ENCODE results near the gene DNM3.
"Not testable (repeated sequence)": the region's sequence is repeated elsewhere in the genome, so short reads cannot be mapped to it uniquely, and the experiment has no call there.

The DNM3 gene

DNA sequence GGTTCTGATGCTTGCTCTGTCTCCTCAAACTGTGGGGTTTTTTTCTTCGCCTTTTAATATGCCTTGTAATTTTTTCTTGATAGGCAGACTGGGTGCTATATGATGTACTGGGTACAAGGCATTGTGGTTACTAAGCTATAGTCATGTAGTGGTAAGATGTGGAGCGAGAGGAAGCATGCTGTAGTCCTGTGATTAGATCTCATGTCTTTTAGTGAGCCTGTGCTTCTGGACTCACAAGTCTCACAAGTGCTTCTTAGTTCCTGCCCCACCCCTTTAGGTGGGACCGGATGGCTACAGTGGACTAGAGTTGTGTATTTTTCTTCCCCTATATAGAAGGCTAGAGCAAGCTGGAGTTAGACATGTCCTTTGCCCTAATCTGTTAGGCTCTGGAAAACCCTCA lies 178.7 kb downstream of the DNM3 start:
- DNase-seq (ENCODE audit: low read depth in 1 of 2, low spot score in 1 of 2) = no peak

DNA sequence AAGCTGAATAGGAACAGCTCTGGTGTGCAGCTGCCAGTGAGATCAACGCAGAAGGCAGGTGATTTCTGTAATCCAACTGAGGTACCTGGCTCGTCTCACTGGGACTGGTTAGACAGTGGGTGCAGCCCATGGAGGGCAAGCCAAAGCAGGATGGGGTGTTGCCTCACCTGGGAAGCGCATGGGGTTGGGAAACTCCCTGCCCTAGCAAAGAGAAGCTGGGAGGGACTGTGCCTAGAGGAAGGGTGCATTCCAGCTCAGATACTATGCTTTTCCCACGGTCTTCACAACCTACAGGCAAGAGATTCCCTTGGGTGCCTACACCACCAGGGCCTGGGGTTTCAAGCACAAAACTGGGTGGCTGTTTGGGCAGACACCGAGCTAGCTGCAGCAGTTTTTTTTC lies 183.2 kb downstream of the DNM3 start:
- DNase-seq (ENCODE audit: low read depth in 1 of 2, low spot score in 1 of 2) = no peak

DNA sequence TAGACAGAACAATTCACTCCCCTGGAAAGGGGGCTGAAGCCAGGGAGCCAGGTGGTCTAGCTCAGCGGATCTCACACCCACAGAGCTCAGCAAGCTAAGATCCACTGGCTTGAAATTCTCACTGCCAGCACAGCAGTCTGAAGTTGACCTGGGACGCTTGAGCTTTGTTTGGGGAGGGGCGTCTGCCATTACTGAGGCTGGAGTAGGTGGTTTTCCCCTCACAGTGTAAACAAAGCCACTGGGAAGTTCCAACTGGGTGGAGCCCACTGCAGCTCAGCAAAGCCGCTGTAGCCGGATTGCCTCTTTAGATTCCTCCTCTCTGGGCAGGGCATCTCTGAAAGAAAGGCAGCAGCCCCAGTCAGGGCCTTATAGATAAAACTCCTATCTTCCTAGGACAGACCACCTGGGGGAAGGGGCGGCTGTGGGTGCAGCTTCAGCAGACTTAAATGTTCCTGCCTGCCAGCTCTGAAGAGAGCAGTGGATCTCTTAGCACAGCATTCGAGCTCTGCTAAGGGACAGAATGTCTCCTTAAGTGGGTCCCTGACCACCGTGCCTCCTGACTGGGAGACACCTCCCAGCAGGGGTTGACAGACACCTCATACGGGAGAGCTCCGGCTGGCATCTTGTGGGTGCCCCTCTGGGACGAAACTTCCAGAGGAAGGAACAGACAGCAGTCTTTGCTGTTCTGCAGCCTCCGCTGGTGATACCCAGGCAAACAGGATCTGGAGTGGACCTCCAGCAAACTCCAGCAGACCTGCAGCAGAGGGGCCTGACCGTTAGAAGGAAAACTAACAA lies 183.8 kb downstream of the DNM3 start:
- not testable (repeated sequence) for DNase-seq (ENCODE audit: low read depth in 1 of 2, low spot score in 1 of 2)

DNA sequence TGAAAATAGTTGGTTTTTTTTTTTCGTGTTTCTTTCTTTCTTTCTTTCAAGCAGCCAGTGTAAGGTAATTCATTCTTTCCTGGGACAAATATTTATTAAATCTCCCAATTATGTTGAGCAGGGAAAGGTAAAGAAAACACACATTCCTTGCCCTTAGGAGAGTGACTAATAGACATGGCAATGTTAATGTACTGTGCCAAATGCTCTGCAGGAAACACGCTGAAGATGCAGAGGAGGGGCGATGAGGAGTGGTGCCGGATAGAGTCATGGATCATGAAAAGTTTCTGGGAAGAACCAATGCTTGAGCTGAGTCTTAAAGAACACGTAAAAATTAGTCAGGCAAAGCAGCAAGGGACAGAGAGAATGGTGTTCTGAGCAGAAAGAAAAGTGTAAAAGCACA lies 199.2 kb downstream of the DNM3 start:
- no peak for DNase-seq (ENCODE audit: low read depth in 1 of 2, low spot score in 1 of 2)

DNA sequence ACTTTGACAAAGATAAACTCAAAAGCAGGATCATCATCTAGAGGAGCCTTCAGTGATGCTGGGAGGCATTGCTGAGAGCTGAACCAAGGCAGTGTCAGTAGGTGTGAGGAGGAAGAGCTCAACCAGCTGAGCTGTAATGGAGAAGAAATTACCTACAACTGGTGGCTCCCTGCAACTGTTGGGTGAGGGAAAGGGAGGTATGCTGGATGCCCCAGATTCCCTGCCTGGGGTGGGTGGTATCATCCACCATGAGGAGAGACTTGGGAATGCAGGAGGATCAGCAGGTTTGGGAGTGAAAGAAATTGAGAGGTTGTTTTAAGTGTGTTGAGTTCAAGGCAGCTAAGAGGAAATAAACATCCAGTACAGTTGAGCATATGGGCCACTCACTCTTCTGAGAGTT lies 199.8 kb downstream of the DNM3 start:
- DNase-seq (ENCODE audit: low read depth in 1 of 2, low spot score in 1 of 2) = no peak

DNA sequence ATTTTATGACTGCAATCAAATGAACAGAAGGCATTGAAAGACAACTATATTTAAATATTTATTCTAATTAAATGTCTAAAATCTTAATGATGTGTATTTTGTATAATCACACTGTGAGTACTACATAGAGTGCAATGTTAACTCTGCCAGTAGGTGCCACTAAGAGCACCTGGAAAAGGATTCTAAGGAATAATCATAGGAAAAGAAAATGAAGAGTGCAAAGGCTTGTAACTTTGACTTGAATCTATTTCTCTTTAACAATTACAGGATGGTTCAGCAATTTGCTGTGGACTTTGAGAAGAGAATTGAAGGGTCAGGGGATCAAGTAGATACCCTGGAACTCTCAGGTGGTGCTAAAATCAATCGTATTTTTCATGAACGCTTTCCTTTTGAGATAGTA lies 200.4 kb downstream of the DNM3 start:
- DNase-seq (ENCODE audit: low read depth in 1 of 2, low spot score in 1 of 2) = no peak

DNA sequence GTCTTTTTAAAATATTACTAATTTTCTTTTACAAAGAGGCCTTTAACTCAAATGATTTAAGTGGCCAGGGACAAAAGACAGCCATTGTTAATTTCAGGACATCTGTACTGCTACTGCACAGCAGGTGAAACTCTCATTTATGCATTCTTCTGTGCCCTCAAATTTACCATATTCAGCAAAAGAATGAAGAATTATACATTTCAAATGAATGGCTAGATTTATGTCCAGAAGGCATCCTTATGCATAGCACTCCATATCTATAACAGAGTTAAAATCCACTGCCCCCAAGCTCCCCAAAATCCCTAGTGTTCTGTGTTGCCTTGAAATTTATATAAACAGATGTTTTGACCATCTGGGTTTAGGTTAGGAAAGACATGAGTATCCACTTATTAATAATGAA lies 202.6 kb downstream of the DNM3 start:
- DNase-seq (ENCODE audit: low read depth in 1 of 2, low spot score in 1 of 2) = no peak

DNA sequence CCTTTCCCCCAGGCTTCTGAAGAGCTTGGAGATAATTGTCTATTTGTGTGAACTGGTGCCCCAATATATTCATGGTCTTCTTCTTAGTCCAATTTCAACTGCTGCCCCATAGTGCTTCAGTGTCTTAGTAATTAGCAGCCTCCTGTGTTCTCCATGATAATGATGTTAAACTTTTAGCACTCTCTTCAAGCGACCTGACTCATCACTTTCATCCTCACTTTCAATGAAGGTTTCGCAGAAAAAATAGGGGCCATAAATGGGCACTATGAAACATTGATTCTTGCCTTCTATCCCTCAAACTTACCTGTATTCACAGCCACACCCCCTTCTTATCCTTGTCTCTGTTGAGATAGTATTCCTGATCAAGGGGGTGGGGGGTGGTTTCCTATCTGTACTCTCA lies 210.6 kb downstream of the DNM3 start:
- DNase-seq (ENCODE audit: low read depth in 1 of 2, low spot score in 1 of 2) = no peak

DNA sequence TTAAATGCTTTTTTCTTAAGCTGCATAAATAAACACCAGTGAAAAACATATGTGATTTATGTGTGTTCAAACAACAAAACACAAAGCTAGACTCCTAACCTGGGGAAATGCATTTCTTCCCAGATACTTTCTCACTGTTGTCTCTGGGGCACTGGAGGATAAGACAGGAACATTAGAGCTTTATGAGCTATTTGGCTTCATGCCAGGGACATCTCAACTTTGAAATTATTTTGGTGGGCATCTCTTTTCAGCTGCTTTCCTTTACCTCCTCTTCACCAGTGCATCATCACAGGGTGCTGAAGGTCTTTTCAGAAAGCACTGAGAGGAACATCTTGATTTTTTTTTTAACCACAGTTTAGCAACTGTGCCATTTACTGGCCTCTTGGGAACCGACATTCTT lies 212.9 kb downstream of the DNM3 start:
- no peak for DNase-seq (ENCODE audit: low read depth in 1 of 2, low spot score in 1 of 2)

DNA sequence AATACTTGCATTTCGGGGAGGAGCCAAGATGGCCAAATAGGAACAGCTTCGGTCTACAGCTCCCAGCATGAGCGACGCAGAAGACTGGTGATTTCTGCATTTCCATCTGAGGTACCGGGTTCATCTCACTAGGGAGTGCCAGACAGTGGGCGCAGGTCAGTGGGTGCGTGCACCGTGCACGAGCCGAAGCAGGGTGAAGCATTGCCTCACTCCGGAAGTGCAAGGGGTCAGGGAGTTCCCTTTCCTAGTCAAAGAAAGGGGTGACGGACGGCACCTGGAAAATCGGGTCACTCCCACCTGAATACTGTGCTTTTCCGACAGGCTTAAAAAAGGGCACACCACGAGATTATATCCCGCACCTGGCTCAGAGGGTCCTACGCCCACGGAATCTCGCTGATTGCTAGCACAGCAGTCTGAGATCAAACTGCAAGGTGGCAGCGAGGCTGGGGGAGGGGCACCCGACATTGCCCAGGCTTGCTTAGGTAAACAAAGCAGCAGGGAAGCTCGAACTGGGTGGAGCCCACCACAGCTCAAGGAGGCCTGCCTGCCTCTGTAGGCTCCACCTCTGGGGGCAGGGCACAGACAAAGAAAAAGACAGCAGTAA lies 214.6 kb downstream of the DNM3 start:
- DNase-seq (ENCODE audit: low read depth in 1 of 2, low spot score in 1 of 2) = not testable (repeated sequence)

DNA sequence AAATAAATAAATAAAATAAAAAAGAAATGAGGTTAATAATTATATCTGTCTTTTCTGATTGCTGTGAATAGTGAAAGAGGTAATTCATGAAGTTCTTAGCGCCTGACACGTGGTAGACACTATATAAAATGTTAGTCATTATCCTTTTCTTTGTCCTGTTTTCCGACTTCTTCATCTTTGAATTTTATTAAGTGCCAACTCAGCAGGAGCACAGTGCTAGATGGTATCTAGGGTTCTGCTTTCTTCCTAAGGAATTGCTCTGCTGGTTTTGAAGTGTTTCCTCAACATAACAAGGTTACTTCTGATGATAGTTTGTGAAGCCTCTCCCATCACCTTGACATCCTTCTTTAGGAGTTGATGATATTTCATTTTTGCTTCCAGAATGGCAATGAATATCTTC lies 227.0 kb downstream of the DNM3 start:
- no peak for DNase-seq (ENCODE audit: low read depth in 1 of 2, low spot score in 1 of 2)

DNA sequence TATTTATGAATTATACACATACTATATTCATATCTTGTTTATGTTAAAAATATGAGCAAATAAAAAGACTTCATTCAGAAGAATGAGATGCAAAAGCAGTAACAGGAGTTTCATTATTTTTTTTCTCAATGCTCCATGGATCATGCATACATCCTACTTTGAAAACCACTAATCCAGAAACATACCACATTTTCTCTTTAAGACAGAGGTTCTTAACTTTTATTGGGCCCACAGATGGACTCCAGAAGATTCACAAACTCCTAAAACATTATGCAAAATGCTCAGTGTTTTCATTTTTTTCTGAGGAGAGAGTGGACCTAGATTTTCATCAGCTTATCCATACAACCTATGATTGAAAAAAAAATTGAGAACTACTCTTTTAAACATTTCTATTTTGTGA lies 227.8 kb downstream of the DNM3 start:
- DNase-seq (ENCODE audit: low read depth in 1 of 2, low spot score in 1 of 2) = no peak

DNA sequence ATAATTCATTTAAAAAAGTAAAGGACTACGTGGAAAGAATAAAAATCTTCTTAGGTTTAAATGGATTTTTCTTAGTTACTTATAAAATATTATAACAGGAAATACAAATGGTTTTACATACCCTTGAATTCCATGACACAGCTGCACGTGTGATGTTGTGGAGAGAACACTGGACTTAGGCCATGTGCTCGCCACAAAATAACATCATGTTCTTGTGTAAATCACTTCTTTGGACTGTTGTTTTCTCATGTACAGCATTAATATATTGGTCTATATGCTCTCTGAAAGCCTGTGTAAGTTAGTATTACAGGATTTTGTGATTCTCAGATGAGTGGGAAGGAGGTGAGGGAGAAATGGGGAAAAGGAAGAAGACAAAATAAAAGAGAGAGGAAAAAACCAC lies 228.2 kb downstream of the DNM3 start:
- no peak for DNase-seq (ENCODE audit: low read depth in 1 of 2, low spot score in 1 of 2)

DNA sequence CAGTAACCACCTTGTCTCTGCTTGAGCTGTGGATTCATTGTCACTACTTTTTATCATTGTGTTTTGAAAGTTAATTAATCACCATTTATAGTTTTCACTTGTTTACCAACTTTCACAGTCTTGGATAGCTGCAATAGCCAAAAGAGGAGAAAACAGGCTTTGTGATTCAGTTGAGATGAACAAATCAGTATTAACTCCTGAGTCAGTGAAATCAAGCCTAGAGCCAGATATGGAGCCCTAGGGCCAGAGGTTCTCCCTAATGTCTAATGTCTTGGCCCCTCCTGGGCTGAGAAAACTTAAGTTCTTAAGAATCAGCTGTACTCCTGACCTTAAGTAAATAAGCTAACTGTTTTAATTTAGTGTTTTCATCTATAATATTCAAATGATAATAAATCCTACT lies 228.8 kb downstream of the DNM3 start:
- DNase-seq (ENCODE audit: low read depth in 1 of 2, low spot score in 1 of 2) = no peak

DNA sequence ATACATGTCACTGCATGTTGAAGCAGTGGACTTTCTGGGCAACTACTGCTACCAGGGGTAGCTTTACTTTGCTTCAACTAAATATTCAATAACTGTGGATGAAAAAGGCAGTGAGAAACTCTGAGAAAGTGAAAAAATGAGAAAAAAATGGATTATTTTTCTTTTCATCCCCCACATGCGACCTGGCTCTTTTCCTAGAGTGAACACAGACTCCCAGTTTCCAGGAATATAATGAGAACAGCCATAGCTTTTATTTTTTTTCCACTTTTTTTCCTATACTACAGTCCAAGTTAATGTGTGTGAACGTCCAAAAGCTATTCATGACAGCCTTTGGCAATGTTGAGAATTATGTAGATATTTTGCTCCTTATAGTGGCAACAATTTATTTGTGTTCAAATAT lies 230.4 kb downstream of the DNM3 start:
- no peak for DNase-seq (ENCODE audit: low read depth in 1 of 2, low spot score in 1 of 2)

DNA sequence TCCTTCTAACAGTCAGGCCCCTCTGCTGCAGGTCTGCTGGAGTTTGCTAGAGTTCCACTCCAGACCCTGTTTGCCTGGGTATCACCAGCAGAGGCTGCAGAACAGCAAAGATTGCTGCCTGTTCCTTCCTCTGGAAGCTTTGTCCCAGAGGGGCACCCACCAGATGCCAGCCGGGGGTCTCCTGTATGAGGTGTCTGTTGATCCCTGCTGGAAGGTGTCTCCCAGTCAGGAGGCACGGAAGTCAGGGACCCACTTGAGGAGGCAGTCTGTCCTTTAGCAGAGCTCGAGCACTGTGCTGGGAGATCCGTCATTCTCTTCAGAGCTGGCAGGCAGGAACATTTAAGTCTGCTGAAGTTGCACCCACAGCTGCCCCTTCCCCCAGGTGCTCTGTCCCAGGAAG lies 238.6 kb downstream of the DNM3 start:
- not testable (repeated sequence) for DNase-seq (ENCODE audit: low read depth in 1 of 2, low spot score in 1 of 2)

DNA sequence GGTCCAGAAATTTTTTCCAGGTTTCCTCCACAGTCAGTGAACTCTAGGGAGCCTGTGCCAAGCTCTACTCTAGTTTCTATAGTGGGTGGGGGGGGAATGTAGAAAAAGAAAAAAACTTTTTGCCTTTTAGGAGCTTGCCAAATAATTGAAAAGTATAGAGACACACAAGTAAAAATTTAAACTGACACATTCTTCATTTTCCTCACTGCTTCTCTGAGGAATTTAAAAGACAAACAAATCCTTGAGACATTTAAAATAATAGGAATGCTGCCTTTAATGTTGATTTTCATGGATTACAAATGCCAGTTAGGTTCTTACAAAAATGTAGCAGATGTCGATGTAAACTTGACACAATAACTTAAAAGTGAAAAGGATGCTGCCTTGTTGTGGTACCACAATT lies 241.9 kb downstream of the DNM3 start:
- no peak for DNase-seq (ENCODE audit: low read depth in 1 of 2, low spot score in 1 of 2)

DNA sequence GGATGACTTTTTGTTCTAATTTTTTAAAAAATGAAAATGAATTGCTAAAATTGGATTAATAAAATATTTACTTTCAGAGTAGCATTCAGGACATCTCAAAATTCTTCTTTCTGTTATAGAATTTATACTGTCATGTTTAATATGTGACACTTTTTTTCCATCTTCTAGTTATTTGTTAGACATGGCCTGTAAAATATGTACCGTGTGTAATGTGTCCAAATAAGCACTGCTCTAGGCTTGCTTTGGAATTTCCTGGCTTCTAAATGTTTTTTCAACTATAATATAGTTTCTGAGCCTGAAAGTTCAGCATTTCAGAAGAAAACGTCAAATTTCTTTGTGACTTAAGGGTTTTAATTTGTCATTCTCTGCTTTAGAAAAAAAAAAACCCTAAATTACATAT lies 243.6 kb downstream of the DNM3 start:
- DNase-seq (ENCODE audit: low read depth in 1 of 2, low spot score in 1 of 2) = no peak

DNA sequence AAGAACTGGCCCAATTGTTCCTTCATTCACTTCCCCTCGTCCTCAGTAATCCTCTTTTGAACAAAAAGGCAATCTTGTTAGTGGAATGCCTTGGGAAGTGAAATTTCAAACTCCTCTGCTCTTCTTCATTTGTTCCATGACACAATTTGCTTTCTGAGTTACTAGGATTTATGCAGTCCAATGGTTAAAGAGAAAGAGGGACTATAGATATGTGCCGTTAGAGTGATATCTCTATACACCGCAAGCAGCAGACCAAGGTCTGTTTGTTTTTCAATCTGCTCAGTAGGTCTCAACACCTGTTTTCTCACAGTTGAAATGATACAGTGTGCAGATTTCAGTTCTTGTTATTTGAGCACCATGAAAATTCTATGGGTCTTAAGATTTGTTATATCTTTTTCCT lies 244.0 kb downstream of the DNM3 start:
- no peak for DNase-seq (ENCODE audit: low read depth in 1 of 2, low spot score in 1 of 2)

DNA sequence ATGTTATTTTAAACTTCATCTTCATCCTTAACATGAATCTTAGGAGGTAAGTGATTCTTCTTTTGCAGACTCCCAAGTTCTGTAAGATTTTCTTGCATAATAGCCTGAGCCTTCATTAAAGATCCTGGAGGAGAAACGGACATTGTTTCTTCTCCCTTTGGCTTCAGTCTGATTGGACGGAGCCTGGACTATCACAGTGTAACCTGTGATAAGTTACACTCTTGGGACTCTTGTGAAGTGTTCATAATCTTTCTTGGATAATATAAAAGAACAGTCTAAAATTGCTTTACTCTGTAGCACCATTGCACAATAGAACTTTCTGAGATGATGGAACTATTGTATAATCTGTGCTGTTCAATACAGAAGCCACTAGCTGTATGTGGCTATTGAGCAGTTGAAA lies 244.8 kb downstream of the DNM3 start:
- no peak for DNase-seq (ENCODE audit: low read depth in 1 of 2, low spot score in 1 of 2)

DNA sequence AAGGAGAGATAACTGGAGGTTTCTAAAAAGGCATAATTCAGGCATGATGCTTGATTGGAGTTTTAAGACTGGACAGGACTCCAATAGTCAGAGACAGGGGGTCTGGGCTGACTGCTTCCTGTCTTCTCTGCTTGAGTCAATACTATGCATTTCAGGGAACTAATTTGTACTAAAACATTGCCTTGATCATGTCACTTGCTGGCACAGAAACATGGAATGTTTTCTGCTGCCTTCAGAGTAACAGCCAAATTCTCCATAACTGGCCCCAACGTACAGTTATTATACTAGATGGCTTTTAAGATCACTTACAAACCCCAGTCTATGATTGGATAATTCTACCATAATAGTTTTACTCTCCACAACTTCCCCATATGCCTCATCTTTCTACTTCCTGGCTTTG lies 247.0 kb downstream of the DNM3 start:
- DNase-seq (ENCODE audit: low read depth in 1 of 2, low spot score in 1 of 2) = no peak

DNA sequence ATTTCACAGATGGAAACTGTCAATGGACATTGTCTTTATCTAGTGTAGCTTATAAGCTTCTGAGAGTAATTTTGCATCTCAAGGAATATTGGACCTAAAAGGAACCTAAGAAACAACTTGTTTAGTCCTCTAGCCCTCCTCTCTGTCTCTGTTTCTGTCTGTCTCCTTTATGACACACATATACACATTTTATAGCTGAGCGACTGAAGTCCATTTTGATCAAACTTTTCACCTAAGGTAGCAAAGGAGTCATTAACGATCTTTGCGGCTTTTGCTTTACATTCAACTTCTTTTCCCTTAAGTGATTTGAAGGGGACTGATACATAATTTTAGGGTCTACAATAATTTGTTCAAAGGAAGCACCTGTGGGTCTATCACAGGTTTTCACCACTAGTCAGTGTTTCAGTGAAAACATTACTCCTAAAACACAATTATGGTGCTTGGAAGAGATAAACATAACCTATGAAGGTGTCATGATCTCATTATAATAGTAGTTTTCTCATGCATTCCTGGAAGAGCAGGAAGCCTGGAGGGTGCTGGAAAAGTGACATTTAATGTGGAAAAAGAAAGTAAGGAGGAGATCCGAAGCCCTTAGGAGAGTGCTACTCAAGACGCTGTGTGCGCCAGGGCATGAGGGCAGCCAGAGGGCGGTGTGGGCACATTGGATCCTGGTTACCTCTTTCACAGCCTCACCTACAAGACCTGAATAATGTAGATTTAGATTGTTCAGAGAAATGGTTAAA lies 248.6 kb downstream of the DNM3 start:
- DNase-seq (ENCODE audit: low read depth in 1 of 2, low spot score in 1 of 2) = peak; percentile 28 to 33

DNA sequence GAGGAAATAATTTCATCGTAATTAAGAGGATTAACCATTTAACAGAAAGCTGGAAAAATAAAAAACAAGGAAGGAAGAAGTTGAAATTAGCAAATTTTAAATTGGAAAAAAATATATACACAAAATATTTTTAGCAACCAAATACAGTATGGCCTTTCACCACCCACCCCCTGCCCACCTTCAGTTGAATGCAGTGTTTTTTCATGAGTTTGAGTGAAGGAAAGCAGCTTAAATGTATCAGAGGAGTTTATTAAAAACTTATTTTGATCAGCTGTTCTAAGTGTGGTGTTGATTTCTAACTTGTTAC lies 249.2 kb downstream of the DNM3 start:
- DNase-seq (ENCODE audit: low read depth in 1 of 2, low spot score in 1 of 2) = no peak

Measured in activated CD4-positive, alpha-beta T cell treated with anti-CD3 and anti-CD28 coated beads, Interleukin-2, amount 50 U/mL, for 24 hours (primary cell).